ENCODE results near the gene ETV1. TPM values are rescaled to one million over a fixed set of nuclear protein-coding genes. Genes with fewer than 3 reads are reported as not detected.

Gene ETV1
- total RNA-seq, 1 experiment from 2014 or later = 0.52 TPM

- H3K4me1 Mint-ChIP-seq (ENCODE audit: low read depth, unreplicated experiment) = no peaks in the 10 kb centered on the region
- DNase-seq = no peak
- Histone ChIP-seq H3K27me3 (replicated peaks; ENCODE audit: control insufficient read depth, insufficient read depth, low read length) (no peaks in the 10 kb centered on the region), H3K9me3 (no peaks in the 10 kb centered on the region), H3K4me3 (ENCODE audit: low read depth, low read length) (no peak overlapping the region; the same call in 1 of the 2 replicates), H3K4me1 (0 out of 2 replicates have a peak, but pooled peaks cover 3% of the 10 kb centered on the region), H3K36me3 (ENCODE audit: control insufficient read depth, insufficient read depth, low read length) (no peaks in the 10 kb centered on the region)
- no peak overlapping the region for H3K4me3 Mint-ChIP-seq (ENCODE audit: unreplicated experiment)
- no peak overlapping the region for H3K27ac Mint-ChIP-seq (ENCODE audit: unreplicated experiment)
- intact Hi-C loops (cut with micrococcal nuclease; ENCODE audit: unreplicated experiment) = no loop called here
- no peak for TF ChIP-seq CTCF (IDR thresholded peaks at IDR 0.05; ENCODE audit: insufficient read depth in 1 of 2, low read depth in 1 of 2, low read length in 1 of 2, severe bottlenecking in 1 of 2, unreplicated experiment in 1 of 2)
- CTCF ChIA-PET = no interaction called here
- H3K27me3 Mint-ChIP-seq (ENCODE audit: insufficient read depth, unreplicated experiment) = peaks cover 6% of the 10 kb centered on the region
- no peaks in the 10 kb centered on the region for H3K9me3 Mint-ChIP-seq (ENCODE audit: unreplicated experiment)
- POLR2A ChIA-PET = no interaction called here
- BruUV-seq (replicated peaks) = no TSS peak
- H3K36me3 Mint-ChIP-seq (ENCODE audit: insufficient read depth, unreplicated experiment) = no peaks in the 10 kb centered on the region
Observed at GRCh38 chr7:13988731-13989125, 738 bp downstream of the ETV1 start.

GRCh38 chr7:13988065-13988464, 1.4 kb downstream of the ETV1 start:
- no peaks in the 10 kb centered on the region for H3K36me3 Mint-ChIP-seq (ENCODE audit: insufficient read depth, unreplicated experiment)
- TF ChIP-seq CTCF (IDR thresholded peaks at IDR 0.05; ENCODE audit: insufficient read depth in 1 of 2, low read depth in 1 of 2, low read length in 1 of 2, severe bottlenecking in 1 of 2, unreplicated experiment in 1 of 2) = no peak
- no peaks in the 10 kb centered on the region for H3K9me3 Mint-ChIP-seq (ENCODE audit: unreplicated experiment)
- Histone ChIP-seq H3K9me3 (no peaks in the 10 kb centered on the region), H3K4me1 (0 out of 2 replicates have a peak, but pooled peaks cover 3% of the 10 kb centered on the region), H3K27me3 (replicated peaks; ENCODE audit: control insufficient read depth, insufficient read depth, low read length) (no peaks in the 10 kb centered on the region), H3K36me3 (ENCODE audit: control insufficient read depth, insufficient read depth, low read length) (no peaks in the 10 kb centered on the region), H3K4me3 (ENCODE audit: low read depth, low read length) (no peak overlapping the region)
- CTCF ChIA-PET = no interaction called here
- no peak overlapping the region for H3K27ac Mint-ChIP-seq (ENCODE audit: unreplicated experiment)
- BruUV-seq (replicated peaks) = no TSS peak
- no peak overlapping the region for H3K4me3 Mint-ChIP-seq (ENCODE audit: unreplicated experiment)
- peaks cover 8% of the 10 kb centered on the region for H3K27me3 Mint-ChIP-seq (ENCODE audit: insufficient read depth, unreplicated experiment)
- POLR2A ChIA-PET = no interaction called here
- no peak for DNase-seq
- no peaks in the 10 kb centered on the region for H3K4me1 Mint-ChIP-seq (ENCODE audit: low read depth, unreplicated experiment)
- intact Hi-C loops (cut with micrococcal nuclease; ENCODE audit: unreplicated experiment) = no loop called here

- Mint-ChIP-seq H3K9me3 (ENCODE audit: unreplicated experiment) (no peaks in the 10 kb centered on the region), H3K4me1 (ENCODE audit: low read depth, unreplicated experiment) (no peaks in the 10 kb centered on the region), H3K27me3 (ENCODE audit: insufficient read depth, unreplicated experiment) (peaks cover 13% of the 10 kb centered on the region), H3K27ac (ENCODE audit: unreplicated experiment) (no peak overlapping the region), H3K36me3 (ENCODE audit: insufficient read depth, unreplicated experiment) (no peaks in the 10 kb centered on the region), H3K4me3 (ENCODE audit: unreplicated experiment) (no peak overlapping the region)
- H3K4me1 ChIP-seq = 0 out of 2 replicates have a peak, but pooled peaks cover 3% of the 10 kb centered on the region
- no peaks in the 10 kb centered on the region for H3K9me3 ChIP-seq
- ChIA-PET POLR2A (no interaction called here), CTCF (no interaction called here)
- DNase-seq = no peak
- no peak for TF ChIP-seq CTCF (IDR thresholded peaks at IDR 0.05; ENCODE audit: insufficient read depth in 1 of 2, low read depth in 1 of 2, low read length in 1 of 2, severe bottlenecking in 1 of 2, unreplicated experiment in 1 of 2)
- no peaks in the 10 kb centered on the region for H3K27me3 ChIP-seq (replicated peaks; ENCODE audit: control insufficient read depth, insufficient read depth, low read length)
- H3K36me3 ChIP-seq (ENCODE audit: control insufficient read depth, insufficient read depth, low read length) = no peaks in the 10 kb centered on the region
- no peak overlapping the region for H3K4me3 ChIP-seq (ENCODE audit: low read depth, low read length)
- no TSS peak for BruUV-seq (replicated peaks)
- intact Hi-C loops (cut with micrococcal nuclease; ENCODE audit: unreplicated experiment) = no loop called here
Observed at GRCh38 chr7:13987395-13987794, 2.1 kb downstream of the ETV1 start.

Measured in Caco-2 (cell line).